Measurements from ENCODE around the gene CFAP47.

DNA sequence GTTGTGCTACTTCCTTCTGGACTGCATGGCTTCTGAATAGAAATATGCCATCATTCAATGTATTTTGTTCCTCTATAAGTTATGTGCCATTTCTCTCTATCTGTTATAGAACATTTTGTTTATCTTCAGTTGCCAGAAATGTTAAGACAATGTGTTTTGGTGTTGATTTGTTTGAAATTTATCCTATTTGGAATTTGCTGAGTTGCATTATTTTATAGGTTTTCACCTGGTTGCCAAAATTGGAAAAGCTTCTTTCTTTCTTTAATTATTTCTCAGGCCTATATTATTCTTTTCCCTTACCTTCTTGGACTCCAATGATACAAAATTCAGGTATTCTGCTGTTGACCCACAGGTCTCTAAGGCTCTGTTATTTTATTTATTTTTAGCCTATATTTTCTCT, 33.4 kb upstream of the CFAP47 start:
- TF ChIP-seq, protein P1, sequence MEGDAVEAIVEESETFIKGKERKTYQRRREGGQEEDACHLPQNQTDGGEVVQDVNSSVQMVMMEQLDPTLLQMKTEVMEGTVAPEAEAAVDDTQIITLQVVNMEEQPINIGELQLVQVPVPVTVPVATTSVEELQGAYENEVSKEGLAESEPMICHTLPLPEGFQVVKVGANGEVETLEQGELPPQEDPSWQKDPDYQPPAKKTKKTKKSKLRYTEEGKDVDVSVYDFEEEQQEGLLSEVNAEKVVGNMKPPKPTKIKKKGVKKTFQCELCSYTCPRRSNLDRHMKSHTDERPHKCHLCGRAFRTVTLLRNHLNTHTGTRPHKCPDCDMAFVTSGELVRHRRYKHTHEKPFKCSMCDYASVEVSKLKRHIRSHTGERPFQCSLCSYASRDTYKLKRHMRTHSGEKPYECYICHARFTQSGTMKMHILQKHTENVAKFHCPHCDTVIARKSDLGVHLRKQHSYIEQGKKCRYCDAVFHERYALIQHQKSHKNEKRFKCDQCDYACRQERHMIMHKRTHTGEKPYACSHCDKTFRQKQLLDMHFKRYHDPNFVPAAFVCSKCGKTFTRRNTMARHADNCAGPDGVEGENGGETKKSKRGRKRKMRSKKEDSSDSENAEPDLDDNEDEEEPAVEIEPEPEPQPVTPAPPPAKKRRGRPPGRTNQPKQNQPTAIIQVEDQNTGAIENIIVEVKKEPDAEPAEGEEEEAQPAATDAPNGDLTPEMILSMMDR (IDR thresholded peaks at IDR 0.05 in 8 of 11, conservative IDR thresholded peaks at IDR 0.05 in 3 of 11) = no peak
- no peak for TF ChIP-seq POLR2A (IDR thresholded peaks at IDR 0.05)
- TF ChIP-seq POLR2AphosphoS5 (IDR thresholded peaks at IDR 0.05) = no peak

Data from spleen (tissue), 7 donors.